Naive thymus-derived CD4-positive, alpha-beta T cell (primary cell): ENCODE results near the gene TUBGCP6. TPM values are rescaled to one million over a fixed set of nuclear protein-coding genes. Genes with fewer than 3 reads are reported as not detected.

ENCODE experiments used
- ATAC-seq: fragments of 150-1000 bp; cut with Tn5 transposase; 2 replicates; pipeline ENCODE4 v1.10.0; 2021; ENCODE audit warnings: mild to moderate bottlenecking, moderate library complexity
- CTCF ChIA-PET: fragments of 350-600 bp; sonication (Branson Sonifier 250); formaldehyde crosslinking; loops from one replicate; lab custom pipeline; 2021; ENCODE audit warnings: antibody characterized with exemption; lab: Charles Lee
- POLR2A ChIA-PET: fragments of 350-600 bp; sonication (Branson Sonifier 250); formaldehyde crosslinking; loops from one replicate; lab custom pipeline; 2021; ENCODE audit warnings: antibody characterized with exemption, inconsistent platforms; lab: Charles Lee
- DNase-seq, 9 donors: peaks; one replicate each; pipeline versions ENCODE4 v3.0.0 to v3.0.0-alpha.2; 2020 to 2022; ENCODE audit warnings: mixed read lengths in 1 of 9
- H3K27ac ChIP-seq: one replicate; pipeline ENCODE4 v1.7.0; 2013; ENCODE audit warnings: mild to moderate bottlenecking, low read depth, low read length, moderate library complexity
- H3K27me3 ChIP-seq, 2 donors: one replicate each; pipeline ENCODE4 v1.7.0; 2013; ENCODE audit warnings: low read length in 2 of 2, mild to moderate bottlenecking in 2 of 2, moderate library complexity in 2 of 2; ENCODE audit not compliant: control insufficient read depth in 2 of 2, insufficient read depth in 2 of 2
- H3K36me3 ChIP-seq, 3 experiments: 1 replicate in 2 of 3; 2 replicates in 1 of 3; pipeline ENCODE4 v1.7.0; 2013; ENCODE audit warnings: low read length in 3 of 3, mild to moderate bottlenecking in 3 of 3, moderate library complexity in 1 of 3; ENCODE audit not compliant: insufficient read depth in 3 of 3, control insufficient read depth in 2 of 3
- H3K4me1 ChIP-seq, 2 donors: one replicate each; pipeline ENCODE4 v1.7.0; 2013; ENCODE audit warnings: low read length in 2 of 2, mild to moderate bottlenecking in 2 of 2, moderate library complexity in 1 of 2; ENCODE audit not compliant: control insufficient read depth in 2 of 2, insufficient read depth in 2 of 2
- H3K4me3 ChIP-seq: 2 replicates; pipeline ENCODE4 v1.7.0; 2013; ENCODE audit warnings: mild to moderate bottlenecking, low read length
- H3K9me3 ChIP-seq, 3 experiments: 1 replicate in 2 of 3; 2 replicates in 1 of 3; pipeline ENCODE4 v1.7.0; 2013; ENCODE audit warnings: low read length in 3 of 3; ENCODE audit not compliant: control insufficient read depth in 2 of 3
- H3K27ac Mint-ChIP-seq, 9 donors: one replicate each; pipeline ENCODE4 v1.8.0; 2020 to 2022; ENCODE audit warnings: mixed read lengths in 9 of 9, mild to moderate bottlenecking in 8 of 9, moderate library complexity in 5 of 9, inconsistent platforms in 2 of 9
- H3K27me3 Mint-ChIP-seq, 5 donors: one replicate each; pipeline ENCODE4 v1.8.0; 2021 to 2022; ENCODE audit warnings: mixed read lengths in 5 of 5, mild to moderate bottlenecking in 1 of 5
- H3K36me3 Mint-ChIP-seq, 5 donors: one replicate each; pipeline ENCODE4 v1.8.0; 2020 to 2022; ENCODE audit warnings: mixed read lengths in 5 of 5, mild to moderate bottlenecking in 3 of 5, inconsistent platforms in 1 of 5
- H3K4me1 Mint-ChIP-seq, 7 donors: one replicate each; pipeline ENCODE4 v1.8.0; 2020 to 2022; ENCODE audit warnings: mixed read lengths in 7 of 7, mild to moderate bottlenecking in 3 of 7, inconsistent platforms in 1 of 7
- H3K4me3 Mint-ChIP-seq, 10 donors: one replicate each; pipeline ENCODE4 v1.8.0; 2020 to 2022; ENCODE audit warnings: mild to moderate bottlenecking in 10 of 10, mixed read lengths in 10 of 10, moderate library complexity in 6 of 10, inconsistent platforms in 2 of 10
- H3K9me3 Mint-ChIP-seq, 11 donors: one replicate each; pipeline ENCODE4 v1.8.0; 2020 to 2022; ENCODE audit warnings: mixed read lengths in 11 of 11, mild to moderate bottlenecking in 4 of 11, inconsistent platforms in 1 of 11, moderate library complexity in 1 of 11
- intact Hi-C, 2 donors: fragments of 100-400 bp; cut with micrococcal nuclease; formaldehyde crosslinking; loops; one replicate each; pipeline ENCODE4 v1.15.1; 2023
- polyA plus RNA-seq, 2 donors: library from polyadenylated mRNA; unstranded; fragments of 300-500 nt; fragmentation: Illumina TruSeq; gene quantifications; one replicate each; pipeline ENCODE4 v1.2.3, GENCODE V29; 2021
- total RNA-seq, 6 experiments: library from RNA in 5 of 6; stranded (reverse) in 5 of 6; gene quantifications; 1 replicate in 5 of 6; 2 replicates in 1 of 6; pipeline ENCODE4 v1.2.3 and lab custom pipeline; 2021 to 2026

The TUBGCP6 gene
- total and polyA plus RNA-seq, 7 experiments from 2014 or later, result 15.2 to 146 (median 123) TPM

GRCh38 chr22:50220603-50221409 is 24.0 kb downstream of the TUBGCP6 start:
- H3K36me3 Mint-ChIP-seq, result peaks cover 0 to 19% (median 4%) of the 10 kb centered on the region in 5 donors
- Histone ChIP-seq H3K4me1 (no peaks in the 10 kb centered on the region), H3K4me3 (no peak overlapping the region), H3K36me3 (peaks cover 7 to 95% (median 30%) of the 10 kb centered on the region in 3 experiments), H3K27ac (no peak overlapping the region), H3K9me3 (no peaks in the 10 kb centered on the region), H3K27me3 (no peaks in the 10 kb centered on the region)
- no peaks in the 10 kb centered on the region for H3K27me3 Mint-ChIP-seq
- no peak for DNase-seq
- intact Hi-C loops, result no loop called here
- no peak overlapping the region for H3K4me3 Mint-ChIP-seq
- POLR2A ChIA-PET, result interaction anchor here (0.8 kb wide), 1 partner anchor 9 kb away, joined by 7 read pairs; no protein-coding TSS in a partner anchor
- ATAC-seq, result no peak
- no peaks in the 10 kb centered on the region for H3K9me3 Mint-ChIP-seq
- CTCF ChIA-PET, result no interaction called here
- H3K27ac Mint-ChIP-seq, result no peak overlapping the region
- peaks cover 0 to 4% (median 0%) of the 10 kb centered on the region in 7 donors for H3K4me1 Mint-ChIP-seq

- H3K9me3 ChIP-seq, result no peaks in the 10 kb centered on the region
- no peak overlapping the region for H3K4me3 ChIP-seq
- POLR2A ChIA-PET, result interaction anchor here (0.7 kb wide), 1 partner anchor 9 kb away, joined by 3 read pairs; no protein-coding TSS in a partner anchor
- no peaks in the 10 kb centered on the region for H3K4me1 ChIP-seq
- no peak for DNase-seq
- intact Hi-C loops, result no loop called here
- H3K4me3 Mint-ChIP-seq, result no peak overlapping the region
- no peaks in the 10 kb centered on the region for H3K9me3 Mint-ChIP-seq
- H3K27ac ChIP-seq, result no peak overlapping the region
- H3K27ac Mint-ChIP-seq, result peak overlapping the region in 1 of 9 donors; percentile 43
- peaks cover 0 to 5% (median under 1%) of the 10 kb centered on the region in 7 donors for H3K4me1 Mint-ChIP-seq
- H3K27me3 Mint-ChIP-seq, result no peaks in the 10 kb centered on the region
- peak; percentile 2 for ATAC-seq
- peaks cover 0 to 19% (median 4%) of the 10 kb centered on the region in 5 donors for H3K36me3 Mint-ChIP-seq
- H3K36me3 ChIP-seq, result peaks cover 7 to 94% (median 28%) of the 10 kb centered on the region in 3 experiments
- CTCF ChIA-PET, result no interaction called here
- no peaks in the 10 kb centered on the region for H3K27me3 ChIP-seq
These were observed 24.8 kb downstream of the TUBGCP6 start for GRCh38 chr22:50219800-50220602.

DNA sequence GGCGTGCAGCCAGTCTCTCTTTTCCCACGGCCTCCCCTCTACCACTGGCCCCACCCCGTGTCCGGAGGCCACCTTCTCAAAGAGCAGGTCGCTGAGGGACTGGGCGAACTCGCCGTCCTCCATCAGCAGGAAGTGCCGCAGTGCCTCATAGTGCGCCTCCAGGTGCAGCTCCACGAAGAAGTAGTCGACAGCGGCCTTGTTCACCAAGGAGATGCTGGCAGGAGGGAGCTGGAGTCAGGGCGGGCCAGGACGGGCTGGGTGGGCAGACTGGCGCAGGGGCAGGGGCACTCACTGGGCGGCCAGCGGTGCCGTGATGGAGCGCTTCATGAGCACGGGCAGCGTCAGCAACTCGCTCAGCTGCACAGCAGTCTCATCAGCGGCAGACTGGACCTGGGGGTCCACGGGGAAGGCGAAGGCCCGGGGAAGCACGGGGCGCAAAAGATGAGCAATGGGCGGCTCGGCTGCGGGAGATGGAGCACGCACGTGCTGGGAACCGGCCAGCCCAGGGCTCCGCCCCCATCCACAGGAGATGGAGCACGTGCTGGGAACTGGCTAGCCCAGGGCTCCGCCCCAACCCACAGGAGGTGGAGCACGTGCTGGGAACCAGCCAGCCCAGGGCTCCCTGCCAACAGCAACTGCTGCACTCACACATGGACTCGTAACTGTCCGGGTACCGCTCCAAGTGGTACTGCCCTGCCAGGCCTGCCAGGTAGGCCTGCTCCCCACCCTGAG is 25.7 kb downstream of the TUBGCP6 start:
- peak; percentile 55 for ATAC-seq
- intact Hi-C loops, result no loop called here
- H3K27me3 Mint-ChIP-seq, result no peaks in the 10 kb centered on the region
- H3K36me3 Mint-ChIP-seq, result peaks cover 0 to 21% (median 8%) of the 10 kb centered on the region in 5 donors
- H3K9me3 Mint-ChIP-seq, result no peaks in the 10 kb centered on the region
- Histone ChIP-seq H3K27ac (no peak overlapping the region), H3K27me3 (no peaks in the 10 kb centered on the region), H3K4me1 (no peaks in the 10 kb centered on the region), H3K9me3 (no peaks in the 10 kb centered on the region), H3K4me3 (no peak overlapping the region), H3K36me3 (peaks cover 7 to 94% (median 28%) of the 10 kb centered on the region in 3 experiments)
- peak overlapping the region in 1 of 9 donors; percentile 43 for H3K27ac Mint-ChIP-seq
- no peak overlapping the region for H3K4me3 Mint-ChIP-seq
- DNase-seq, result no peak
- ChIA-PET POLR2A (interaction anchor here (0.6 to 0.7 kb wide), 2 partner anchors 8 to 401 kb away, joined by 3 to 4 read pairs; no protein-coding TSS in a partner anchor), CTCF (no interaction called here)
- H3K4me1 Mint-ChIP-seq, result peaks cover 0 to 9% (median 5%) of the 10 kb centered on the region in 7 donors

DNA sequence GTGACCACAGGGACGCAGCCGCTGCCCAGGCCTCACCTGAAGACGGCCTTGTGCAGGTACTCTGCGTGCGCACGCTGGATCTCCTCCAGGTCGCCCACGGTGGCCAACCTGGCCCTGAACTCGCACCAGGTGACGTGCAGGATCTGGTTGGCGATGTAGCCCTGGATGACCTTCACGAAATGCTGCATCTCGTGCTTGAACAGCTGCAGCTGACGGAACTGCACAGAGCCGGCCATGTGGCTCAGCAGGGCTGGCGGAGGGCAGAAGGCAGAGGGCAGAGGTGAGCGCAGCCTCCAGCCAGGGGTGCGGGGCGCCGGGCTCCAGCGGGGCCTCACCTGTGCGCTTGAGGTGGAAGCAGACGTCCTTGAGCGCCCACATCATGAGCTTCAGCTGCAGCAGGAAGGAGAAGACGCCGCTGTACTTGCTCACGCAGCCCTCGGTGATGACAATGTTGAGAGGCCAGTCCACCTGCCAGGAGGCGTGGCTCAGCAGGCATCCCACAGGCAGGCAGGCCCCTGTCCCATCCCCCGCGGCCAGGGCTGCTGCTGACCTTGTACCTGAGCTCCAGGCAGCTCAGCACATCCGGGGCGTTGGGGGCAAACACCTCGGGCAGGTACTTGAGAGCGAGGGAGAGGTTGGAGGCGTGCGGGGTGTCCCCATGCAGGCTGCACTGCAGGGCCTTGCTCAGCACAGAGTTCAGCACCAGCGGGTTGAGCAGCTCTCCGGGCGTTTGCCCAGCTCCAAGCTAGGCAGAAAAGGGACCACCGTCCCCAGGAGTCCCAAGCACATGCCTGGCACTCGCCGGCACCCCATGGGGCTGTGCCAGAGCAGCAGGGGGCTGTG is 26.4 kb downstream of the TUBGCP6 start:
- Mint-ChIP-seq H3K4me3 (no peak overlapping the region), H3K36me3 (peaks cover 0 to 22% (median 10%) of the 10 kb centered on the region in 5 donors), H3K27ac (no peak overlapping the region), H3K9me3 (no peaks in the 10 kb centered on the region), H3K27me3 (no peaks in the 10 kb centered on the region), H3K4me1 (peaks cover 0 to 16% (median 7%) of the 10 kb centered on the region in 7 donors)
- ChIA-PET POLR2A (no interaction called here), CTCF (no interaction called here)
- Histone ChIP-seq H3K27me3 (no peaks in the 10 kb centered on the region), H3K27ac (no peak overlapping the region), H3K4me3 (no peak overlapping the region), H3K4me1 (no peaks in the 10 kb centered on the region), H3K36me3 (peaks cover 7 to 87% (median 22%) of the 10 kb centered on the region in 3 experiments), H3K9me3 (no peaks in the 10 kb centered on the region)
- intact Hi-C loops, result no loop called here
- no peak for ATAC-seq
- no peak for DNase-seq

DNA sequence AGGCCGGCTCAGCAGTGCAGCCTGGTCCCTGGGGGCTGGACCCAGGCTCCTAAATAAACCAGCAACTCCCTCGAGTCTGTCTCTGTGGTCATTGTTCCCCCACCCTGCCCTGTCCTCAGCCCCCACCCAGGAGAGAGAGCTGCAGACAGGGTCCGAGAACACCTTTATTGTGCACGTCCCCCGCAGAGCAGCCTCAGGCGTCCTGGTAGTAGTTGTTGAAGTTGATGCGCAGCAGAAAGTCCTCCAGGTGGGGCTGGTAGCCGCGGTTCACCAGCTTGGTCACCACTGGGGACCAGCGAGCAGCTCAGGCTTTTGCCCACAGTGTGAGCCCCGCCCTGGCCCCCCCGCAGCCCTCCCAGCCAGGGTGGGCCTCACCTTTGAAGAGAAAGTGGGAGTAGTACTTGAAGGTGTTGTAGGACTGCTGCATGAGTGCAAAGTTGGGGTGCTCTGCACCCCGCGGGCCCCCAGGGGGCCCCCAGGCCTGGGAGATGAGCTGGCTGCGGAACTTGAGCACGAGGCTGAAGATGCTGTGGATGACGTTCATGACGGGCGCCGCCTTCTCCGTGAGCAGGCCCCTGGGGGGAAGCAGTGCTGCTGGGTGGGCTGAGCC is 27.2 kb downstream of the TUBGCP6 start:
- peaks cover 7 to 85% (median 15%) of the 10 kb centered on the region in 3 experiments for H3K36me3 ChIP-seq
- DNase-seq (no peak), ATAC-seq (no peak)
- H3K9me3 Mint-ChIP-seq, result no peaks in the 10 kb centered on the region
- H3K4me1 Mint-ChIP-seq, result peaks cover 0 to 23% (median 12%) of the 10 kb centered on the region in 7 donors
- peaks cover 0 to 25% (median 9%) of the 10 kb centered on the region in 5 donors for H3K36me3 Mint-ChIP-seq
- no peaks in the 10 kb centered on the region for H3K27me3 Mint-ChIP-seq
- ChIA-PET CTCF (no interaction called here), POLR2A (no interaction called here)
- H3K27ac Mint-ChIP-seq, result peak overlapping the region in 1 of 9 donors; percentile 25
- H3K4me3 ChIP-seq, result no peak overlapping the region
- no peaks in the 10 kb centered on the region for H3K9me3 ChIP-seq
- H3K27me3 ChIP-seq, result no peaks in the 10 kb centered on the region
- H3K27ac ChIP-seq, result no peak overlapping the region
- H3K4me1 ChIP-seq, result no peaks in the 10 kb centered on the region
- intact Hi-C loops, result no loop called here
- H3K4me3 Mint-ChIP-seq, result no peak overlapping the region
